Measurements from ENCODE around the gene RFTN1.

RFTN1 gene

GRCh38 chr3:16520241-16520969 lies 6.9 kb upstream of the RFTN1 start:
- 0 out of 2 replicates have a peak, but pooled peaks have one; percentile 1 for TF ChIP-seq SPI1 (IDR thresholded peaks at IDR 0.05; ENCODE audit: low read depth, low read length)
- no peak for TF ChIP-seq TAF1 (IDR thresholded peaks at IDR 0.05; ENCODE audit: low read depth, low read length)
- TF ChIP-seq PAX5 (IDR thresholded peaks at IDR 0.05; ENCODE audit: insufficient read depth, low read length, severe bottlenecking) = no peak
- TF ChIP-seq POLR2A (IDR thresholded peaks at IDR 0.05; ENCODE audit: low read depth, low read length) = no peak; the same call in none of the 2 replicates
- no peak for TF ChIP-seq POU2F2 (IDR thresholded peaks at IDR 0.05; ENCODE audit: low read depth, low read length)
- TF ChIP-seq POLR2AphosphoS5 (IDR thresholded peaks at IDR 0.05; ENCODE audit: low read depth, low read length) = peak; percentile 60
- no peak for DNase-seq (ENCODE audit: insufficient read length, low spot score)
- peak; percentile 85 for FAIRE-seq

GRCh38 chr3:16516695-16517481 lies 3.4 kb upstream of the RFTN1 start:
- FAIRE-seq = peak; percentile 75
- TF ChIP-seq POU2F2 (IDR thresholded peaks at IDR 0.05; ENCODE audit: low read depth, low read length) = peak; percentile 99
- no peak for TF ChIP-seq SPI1 (IDR thresholded peaks at IDR 0.05; ENCODE audit: low read depth, low read length)
- peak; percentile 20; the same call in 1 of the 2 replicates for TF ChIP-seq POLR2A (IDR thresholded peaks at IDR 0.05; ENCODE audit: low read depth, low read length)
- TF ChIP-seq POLR2AphosphoS5 (IDR thresholded peaks at IDR 0.05; ENCODE audit: low read depth, low read length) = peak; percentile 65; the same call in 1 of the 2 replicates
- no peak for TF ChIP-seq PAX5 (IDR thresholded peaks at IDR 0.05; ENCODE audit: insufficient read depth, low read length, severe bottlenecking)
- no peak for DNase-seq (ENCODE audit: insufficient read length, low spot score)

DNA sequence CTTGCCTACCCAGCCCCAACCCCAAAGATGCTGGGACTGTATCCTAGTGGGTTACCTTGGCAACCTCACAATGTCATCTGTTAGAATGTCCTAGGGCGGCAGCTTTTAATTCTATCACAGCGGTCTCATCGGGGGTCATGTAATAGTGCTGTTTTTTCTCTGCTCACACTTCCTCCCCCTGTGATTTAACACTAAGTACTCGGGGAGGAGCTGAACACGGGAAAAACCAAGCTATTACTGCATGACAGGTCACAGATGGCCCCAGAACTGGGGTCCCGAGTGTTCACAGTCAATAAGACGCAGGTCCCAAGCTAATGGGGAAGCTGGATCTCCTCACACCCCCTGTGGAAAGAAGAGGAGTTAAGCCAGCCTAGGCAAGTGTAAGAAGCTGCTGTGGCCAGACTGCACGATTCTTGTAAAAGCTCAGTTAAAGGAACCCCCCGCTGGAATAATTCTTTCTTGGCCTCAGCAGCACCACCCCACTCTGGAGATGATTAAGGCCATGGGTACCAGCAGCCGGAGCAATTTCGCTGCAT lies 2.5 kb upstream of the RFTN1 start:
- DNase-seq (ENCODE audit: insufficient read length, low spot score) = no peak
- FAIRE-seq = peak; percentile 90
- TF ChIP-seq PAX5 (IDR thresholded peaks at IDR 0.05; ENCODE audit: insufficient read depth, low read length, severe bottlenecking) (no peak), TAF1 (IDR thresholded peaks at IDR 0.05; ENCODE audit: low read depth, low read length) (peak; percentile 74; the same call in 1 of the 2 replicates), POU2F2 (IDR thresholded peaks at IDR 0.05; ENCODE audit: low read depth, low read length) (peak; percentile 26; the same call in 1 of the 2 replicates), SPI1 (IDR thresholded peaks at IDR 0.05; ENCODE audit: low read depth, low read length) (peak; percentile 82), POLR2A (IDR thresholded peaks at IDR 0.05; ENCODE audit: low read depth, low read length) (no peak), POLR2AphosphoS5 (IDR thresholded peaks at IDR 0.05; ENCODE audit: low read depth, low read length) (peak; percentile 77)

DNA sequence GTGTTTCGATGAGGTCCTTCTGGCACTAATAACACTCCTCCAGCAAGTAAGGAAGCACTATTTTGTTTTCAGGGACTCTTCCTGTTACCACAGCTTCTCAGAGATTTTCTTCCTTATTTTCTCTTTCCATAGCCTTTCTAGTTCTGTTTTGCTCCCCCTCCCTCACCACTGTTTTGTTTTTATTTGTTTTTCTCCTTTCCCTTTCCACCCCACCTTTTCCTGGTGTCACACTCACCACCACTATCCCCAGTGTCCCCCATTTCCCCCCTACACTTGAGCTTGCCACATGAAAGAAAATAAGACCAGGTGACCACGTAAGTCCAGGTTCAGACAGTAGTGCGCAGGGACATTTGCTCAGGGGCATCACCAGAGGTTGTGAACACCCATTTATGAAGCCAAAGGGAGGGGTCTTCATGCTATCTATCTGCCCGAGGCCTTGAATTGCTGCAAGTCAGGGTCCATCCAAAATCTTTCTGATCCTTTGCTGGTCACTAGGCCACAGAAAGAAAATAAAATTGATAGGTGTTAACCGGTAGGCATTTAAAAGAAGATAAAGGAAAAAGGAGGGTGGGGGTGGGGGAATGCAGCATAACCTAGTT lies 1.4 kb upstream of the RFTN1 start:
- FAIRE-seq (peak; percentile 71), DNase-seq (ENCODE audit: insufficient read length, low spot score) (no peak)
- no peak for TF ChIP-seq PAX5 (IDR thresholded peaks at IDR 0.05; ENCODE audit: insufficient read depth, low read length, severe bottlenecking)
- no peak; the same call in 1 of the 2 replicates for TF ChIP-seq TAF1 (IDR thresholded peaks at IDR 0.05; ENCODE audit: low read depth, low read length)
- TF ChIP-seq POU2F2 (IDR thresholded peaks at IDR 0.05; ENCODE audit: low read depth, low read length) = no peak
- TF ChIP-seq SPI1 (IDR thresholded peaks at IDR 0.05; ENCODE audit: low read depth, low read length) = no peak
- TF ChIP-seq POLR2A (IDR thresholded peaks at IDR 0.05; ENCODE audit: low read depth, low read length) = peak; percentile 68; the same call in 1 of the 2 replicates
- peak; percentile 72; the same call in 1 of the 2 replicates for TF ChIP-seq POLR2AphosphoS5 (IDR thresholded peaks at IDR 0.05; ENCODE audit: low read depth, low read length)

DNA sequence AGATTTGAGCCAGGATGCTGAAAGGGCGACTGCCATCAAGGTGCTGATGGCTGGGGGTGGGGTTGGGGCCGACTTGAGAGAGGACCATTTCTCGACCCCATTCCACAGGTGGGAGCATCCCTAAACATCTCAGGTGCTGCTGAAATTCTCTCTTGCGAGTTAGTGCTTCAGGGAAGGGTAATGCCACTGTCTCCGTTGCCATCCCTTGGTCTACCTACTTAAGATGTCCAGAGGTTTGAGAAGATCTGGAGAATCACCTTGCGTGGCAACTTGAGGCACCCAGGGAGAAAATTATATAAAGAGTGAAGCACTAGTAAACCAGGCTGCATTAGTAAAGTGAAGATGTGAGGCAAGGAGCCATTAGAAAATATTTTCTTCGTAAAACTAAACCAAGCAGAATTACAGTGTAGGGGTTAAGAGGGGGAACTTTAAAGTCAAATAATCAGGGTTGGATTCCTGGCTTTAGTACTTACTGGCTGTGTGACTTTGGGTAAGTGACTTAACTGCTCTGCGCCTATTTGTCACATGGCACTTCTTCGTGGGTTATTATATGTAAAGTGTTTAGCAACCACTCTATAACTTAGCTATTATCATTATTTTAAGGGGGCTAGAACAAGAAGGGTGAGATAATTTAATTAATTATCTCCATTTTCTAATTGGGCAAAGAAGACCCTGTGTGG lies 662 bp upstream of the RFTN1 start:
- no peak for TF ChIP-seq PAX5 (IDR thresholded peaks at IDR 0.05; ENCODE audit: insufficient read depth, low read length, severe bottlenecking)
- TF ChIP-seq POLR2A (IDR thresholded peaks at IDR 0.05; ENCODE audit: low read depth, low read length) = peak; percentile 61; the same call in 1 of the 2 replicates
- DNase-seq (ENCODE audit: insufficient read length, low spot score) (no peak), FAIRE-seq (peak; percentile 59)

GRCh38 chr3:16512435-16513140 lies 911 bp downstream of the RFTN1 start:
- TF ChIP-seq PAX5 (IDR thresholded peaks at IDR 0.05; ENCODE audit: insufficient read depth, low read length, severe bottlenecking) (no peak), POLR2AphosphoS5 (IDR thresholded peaks at IDR 0.05; ENCODE audit: low read depth, low read length) (peak; percentile 91), TAF1 (IDR thresholded peaks at IDR 0.05; ENCODE audit: low read depth, low read length) (peak; percentile 67), POLR2A (IDR thresholded peaks at IDR 0.05; ENCODE audit: low read depth, low read length) (peak; percentile 94), SPI1 (IDR thresholded peaks at IDR 0.05; ENCODE audit: low read depth, low read length) (no peak), POU2F2 (IDR thresholded peaks at IDR 0.05; ENCODE audit: low read depth, low read length) (peak; percentile 84)
- DNase-seq (ENCODE audit: insufficient read length, low spot score) = no peak

GRCh38 chr3:16511681-16512434 lies 1.6 kb downstream of the RFTN1 start:
- FAIRE-seq = peak; percentile 99
- peak; percentile 53 for DNase-seq (ENCODE audit: insufficient read length, low spot score)
- peak; percentile 71 for TF ChIP-seq TAF1 (IDR thresholded peaks at IDR 0.05; ENCODE audit: low read depth, low read length)
- TF ChIP-seq POU2F2 (IDR thresholded peaks at IDR 0.05; ENCODE audit: low read depth, low read length) = peak; percentile 94
- TF ChIP-seq POLR2A (IDR thresholded peaks at IDR 0.05; ENCODE audit: low read depth, low read length) = peak; percentile 97
- peak; percentile 87 for TF ChIP-seq POLR2AphosphoS5 (IDR thresholded peaks at IDR 0.05; ENCODE audit: low read depth, low read length)
- peak; percentile 76 for TF ChIP-seq PAX5 (IDR thresholded peaks at IDR 0.05; ENCODE audit: insufficient read depth, low read length, severe bottlenecking)
- TF ChIP-seq SPI1 (IDR thresholded peaks at IDR 0.05; ENCODE audit: low read depth, low read length) = peak; percentile 77

More at GRCh38 chr3:16512435-16513140, 911 bp downstream of the RFTN1 start:
- FAIRE-seq = no peak
